HL-60/S4 (cell line): Measurements from ENCODE around the gene ATXN1.
"Not testable (repeated sequence)": the region's sequence is repeated elsewhere in the genome, so short reads cannot be mapped to it uniquely, and the experiment has no call there.

Source experiments
- in situ Hi-C: fragments of 300-500 bp; cut with MboI; formaldehyde crosslinking; loops from 2 replicates; pipeline ENCODE4 v1.14.3; 2022; ENCODE audit warnings: low sequenced_read_pairs

The ATXN1 gene

DNA sequence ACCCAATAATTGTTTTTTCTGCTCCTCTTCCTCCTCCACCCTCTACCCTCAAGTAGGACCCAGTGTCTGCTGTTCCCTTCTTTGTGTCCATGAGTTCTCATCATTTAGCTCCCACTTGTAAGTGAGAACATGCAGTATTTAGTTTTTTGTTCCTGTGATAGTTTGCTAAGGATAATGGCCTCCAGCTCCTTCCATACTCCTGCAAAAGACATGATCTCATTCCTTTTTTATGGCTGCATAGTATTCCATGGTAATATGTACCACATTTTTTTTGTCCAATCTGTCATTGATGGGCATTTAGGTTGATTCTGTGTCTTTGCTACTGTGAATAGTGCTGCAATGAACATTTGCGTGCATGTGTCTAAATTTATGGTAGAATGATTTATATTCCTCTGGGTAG, 132.7 kb downstream of the ATXN1 start:
- in situ Hi-C loops: not testable (repeated sequence)

GRCh38 chr6:16626650-16627049, 134.6 kb downstream of the ATXN1 start:
- in situ Hi-C loops: no loop called here

- in situ Hi-C loops: no loop called here
Observed at GRCh38 chr6:16625291-16626265, 135.7 kb downstream of the ATXN1 start.

- in situ Hi-C loops: no loop called here
Observed at GRCh38 chr6:16624636-16625290, 136.5 kb downstream of the ATXN1 start.

GRCh38 chr6:16623731-16624130, 137.5 kb downstream of the ATXN1 start:
- in situ Hi-C loops: no loop called here

DNA sequence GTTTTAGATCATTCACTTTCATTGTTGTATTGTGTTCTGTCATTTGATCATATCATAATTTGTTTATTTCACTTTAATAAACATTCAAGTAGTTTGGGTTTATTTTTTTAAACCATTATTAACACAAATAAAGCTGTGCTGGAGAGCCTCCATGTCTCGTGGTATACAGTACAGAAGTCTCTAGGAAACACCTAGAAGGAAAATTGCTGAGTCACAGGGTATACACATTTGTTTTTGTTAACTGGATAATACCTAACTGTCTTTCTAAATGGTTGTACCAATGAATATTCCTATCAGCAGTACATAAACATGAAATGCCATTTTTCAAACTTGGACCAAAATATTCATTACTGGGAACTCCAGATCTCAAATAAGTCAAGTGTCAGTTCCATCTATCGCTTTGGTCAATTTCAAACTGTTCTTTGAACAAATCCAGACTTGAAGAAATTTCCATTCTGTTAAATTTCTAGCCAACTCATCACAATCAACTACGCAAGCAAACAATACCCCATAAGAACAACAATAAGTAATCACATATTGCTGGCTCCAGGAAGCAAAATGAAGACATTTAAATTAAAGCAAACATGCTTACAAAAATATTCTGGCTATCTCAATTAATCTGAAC, 138.1 kb downstream of the ATXN1 start:
- in situ Hi-C loops: no loop called here

DNA sequence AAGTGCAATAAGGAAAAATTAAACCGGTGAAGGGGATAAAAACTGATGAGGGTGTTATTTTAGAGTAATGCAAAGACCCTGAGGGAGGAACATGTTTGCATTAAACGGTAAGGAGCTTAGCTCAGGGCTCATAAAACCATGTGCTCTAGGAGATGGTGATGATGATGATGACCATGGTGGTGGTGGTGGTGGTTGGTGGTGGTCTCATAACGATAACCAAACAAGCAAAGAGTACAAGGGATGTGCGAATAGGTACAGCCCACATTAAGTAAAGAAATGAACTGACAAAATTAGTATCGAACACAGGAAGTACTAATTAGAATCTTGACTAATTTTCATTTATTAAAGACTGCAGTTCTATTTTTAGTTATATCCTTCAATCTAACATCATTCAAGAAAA, 139.1 kb downstream of the ATXN1 start:
- in situ Hi-C loops: no loop called here

DNA sequence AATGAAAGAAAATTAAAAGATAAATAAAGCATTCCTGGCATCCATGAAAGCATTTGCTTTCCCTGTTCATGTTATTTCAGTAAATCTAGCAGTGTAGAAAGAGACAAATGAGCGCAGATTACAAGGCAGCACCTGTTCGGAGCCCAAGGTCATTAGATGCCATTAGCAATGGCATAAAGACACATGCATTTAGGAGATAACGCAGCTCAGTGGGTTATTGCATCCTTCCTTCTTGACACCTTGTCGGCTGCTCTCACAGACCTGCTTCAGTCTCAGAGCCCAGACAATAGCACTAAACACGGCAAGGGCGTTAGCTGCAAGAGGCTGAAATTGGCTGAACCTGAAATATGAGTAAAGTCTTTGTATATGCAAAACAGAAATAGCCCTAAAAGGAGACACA, 140.3 kb downstream of the ATXN1 start:
- in situ Hi-C loops: no loop called here

- in situ Hi-C loops: no loop called here
Observed at GRCh38 chr6:16619777-16620176, 141.5 kb downstream of the ATXN1 start.

DNA sequence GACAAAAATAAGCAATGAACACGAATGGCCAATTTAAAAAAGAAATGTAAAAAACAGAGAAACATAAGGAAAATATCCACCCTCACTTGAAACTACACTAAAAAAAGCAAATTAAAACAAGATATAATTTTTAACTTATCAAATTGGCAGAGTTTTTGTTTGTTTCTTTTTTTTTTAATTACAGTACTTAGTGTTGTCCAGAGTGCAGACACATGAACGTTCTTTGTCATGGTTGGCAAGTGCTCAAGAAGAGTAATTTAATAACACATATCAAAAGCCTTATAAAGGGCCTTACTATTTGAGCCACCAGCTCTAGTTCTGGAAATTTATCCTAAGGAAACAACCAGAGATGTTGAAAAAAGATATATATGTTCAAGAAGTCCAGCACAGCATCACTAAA, 142.3 kb downstream of the ATXN1 start:
- in situ Hi-C loops: no loop called here

- in situ Hi-C loops: not testable (repeated sequence)
Observed at GRCh38 chr6:16615215-16615614, 146.0 kb downstream of the ATXN1 start.

DNA sequence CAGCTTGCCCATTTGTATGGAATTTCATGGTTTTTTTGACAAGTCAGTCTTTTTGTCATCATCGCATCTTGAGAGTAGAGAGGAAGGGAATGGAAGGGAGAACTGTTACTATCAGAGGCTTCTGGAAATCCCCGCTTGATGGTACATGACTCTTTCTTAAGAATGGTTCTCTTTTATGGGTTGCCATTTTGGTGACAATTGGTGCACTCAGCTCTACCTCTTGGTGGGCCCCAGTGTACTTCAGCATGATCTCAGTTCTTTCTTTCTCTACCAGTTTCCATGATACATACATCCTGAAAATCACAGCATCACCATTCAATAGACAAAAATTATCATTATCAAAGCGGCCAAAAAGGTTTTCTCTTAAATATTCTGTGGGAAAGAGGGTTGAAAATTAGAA, 147.1 kb downstream of the ATXN1 start:
- in situ Hi-C loops: not testable (repeated sequence)

GRCh38 chr6:16613504-16613903, 147.8 kb downstream of the ATXN1 start:
- in situ Hi-C loops: not testable (repeated sequence)

- in situ Hi-C loops: no loop called here
Observed at GRCh38 chr6:16608444-16608843, 152.8 kb downstream of the ATXN1 start.

DNA sequence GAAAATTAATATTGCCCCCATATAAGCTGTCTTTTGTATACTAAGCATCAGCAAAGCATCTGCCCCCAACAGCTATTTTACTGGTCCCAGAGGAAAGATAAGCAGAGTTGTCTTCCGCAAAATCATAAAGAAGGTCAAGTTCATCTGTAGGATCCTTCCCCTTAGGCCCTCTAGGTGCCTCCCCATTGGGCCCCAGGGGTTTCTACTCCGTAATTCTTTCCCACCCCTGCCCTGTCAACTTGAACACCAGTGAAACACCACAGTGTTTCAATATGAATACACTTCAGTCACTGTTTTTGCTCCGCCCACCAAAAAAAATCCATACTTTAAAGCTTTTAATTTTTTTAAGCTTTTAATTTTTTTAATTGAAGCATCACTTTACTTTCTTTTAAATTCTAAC, 159.2 kb downstream of the ATXN1 start:
- in situ Hi-C loops: no loop called here

GRCh38 chr6:16600701-16601100, 160.6 kb downstream of the ATXN1 start:
- in situ Hi-C loops: no loop called here

DNA sequence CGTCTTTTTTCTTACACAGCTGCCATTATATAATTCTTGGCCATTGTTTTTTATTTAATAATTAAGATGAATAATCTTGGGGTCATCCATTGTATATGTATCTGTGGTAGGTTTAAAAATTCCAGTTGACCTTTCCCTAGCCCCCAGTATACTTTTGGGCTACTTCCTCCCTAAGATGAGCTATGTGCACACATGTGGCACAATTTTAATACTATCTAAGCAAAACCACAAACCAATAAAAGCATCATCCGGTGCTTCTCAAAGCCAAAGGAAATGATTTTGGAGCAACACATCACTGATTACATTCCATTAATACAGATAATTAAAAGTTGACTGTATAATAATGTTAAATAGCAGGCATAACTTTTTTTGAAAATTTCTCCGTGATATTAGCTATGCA, 161.2 kb downstream of the ATXN1 start:
- in situ Hi-C loops: no loop called here

DNA sequence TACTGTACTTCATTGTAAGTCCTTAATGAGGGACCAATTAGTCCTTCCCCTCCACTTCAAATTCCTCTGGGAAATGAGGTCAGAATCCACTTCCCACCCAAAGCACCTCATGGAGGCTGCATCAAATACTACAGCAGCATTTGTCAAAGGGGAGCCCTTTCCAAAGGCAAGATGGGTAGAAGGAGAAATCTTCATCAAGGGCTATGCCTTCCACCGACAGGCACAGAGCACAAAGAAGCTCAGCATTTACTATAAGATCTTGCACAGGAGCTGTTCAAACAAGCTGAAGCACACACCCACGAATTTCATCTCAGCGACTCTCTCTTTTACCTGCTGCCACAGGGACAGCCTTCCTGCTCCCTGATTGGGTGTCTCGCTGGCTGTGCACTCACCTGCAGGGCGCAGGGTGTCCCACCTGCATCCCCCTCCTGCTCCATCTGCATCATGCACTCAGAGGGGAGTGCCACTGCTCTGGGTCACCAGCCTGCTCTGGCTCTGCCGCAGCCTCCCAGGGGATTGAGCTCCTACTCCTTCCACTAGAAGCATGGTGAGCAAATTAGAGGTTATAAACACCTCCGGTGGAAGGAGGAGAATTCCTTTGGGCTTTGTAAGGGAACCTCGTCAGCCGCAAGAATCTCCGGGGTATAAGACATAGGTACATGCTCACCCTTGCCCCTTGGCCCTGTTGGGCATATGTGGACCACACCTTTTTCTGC, 164.5 kb downstream of the ATXN1 start:
- in situ Hi-C loops: no loop called here

DNA sequence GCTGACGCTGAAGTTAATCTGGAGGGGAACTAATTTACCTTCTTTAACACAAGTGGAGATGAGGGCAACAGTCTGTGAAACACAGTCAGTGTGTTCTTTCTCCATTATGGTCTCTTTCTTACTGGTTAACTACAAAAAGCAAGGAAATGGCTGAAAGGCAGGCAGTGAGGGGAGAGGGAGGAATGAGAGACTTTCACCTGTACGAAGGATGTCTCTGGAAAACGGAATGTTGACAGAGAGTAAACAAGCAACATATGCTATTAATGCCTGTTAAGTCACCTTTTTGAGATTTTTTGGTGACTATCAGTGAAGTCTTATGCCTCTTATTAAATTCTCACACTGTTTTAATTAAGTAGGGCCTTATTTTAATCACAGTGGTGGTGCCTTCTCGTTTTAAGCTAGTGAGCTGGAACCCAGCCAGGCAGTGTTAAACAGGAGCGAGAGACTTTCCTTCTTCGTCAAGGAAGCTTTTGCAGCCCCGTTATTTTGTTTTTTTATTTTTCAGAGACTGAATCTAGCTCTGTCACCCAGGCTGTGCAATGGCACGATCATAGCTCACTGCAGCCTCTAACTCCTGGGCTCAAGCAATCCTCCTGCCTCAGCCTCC, 165.6 kb downstream of the ATXN1 start:
- in situ Hi-C loops: no loop called here

DNA sequence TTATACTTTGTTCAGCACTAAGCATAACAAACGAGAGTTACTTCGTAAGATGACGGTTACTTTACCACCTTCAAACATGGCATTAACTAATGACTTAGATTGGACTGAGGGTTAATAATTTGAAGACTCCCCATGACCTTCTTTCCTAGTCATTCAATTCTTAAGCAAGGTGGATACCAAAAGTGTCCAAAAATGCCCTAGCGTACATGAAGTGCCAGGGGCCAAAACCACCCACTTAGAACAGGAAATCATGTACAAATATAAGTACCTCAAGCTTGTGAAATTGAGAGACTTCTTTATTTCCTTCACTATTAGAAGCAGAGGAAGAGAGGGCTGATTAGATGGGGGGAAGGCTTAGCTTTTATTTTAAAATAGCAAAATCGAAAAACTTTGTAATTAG, 166.4 kb downstream of the ATXN1 start:
- in situ Hi-C loops: no loop called here
